H9 (cell line): Measurements from ENCODE around the gene DQX1. TPM values are rescaled to one million over a fixed set of nuclear protein-coding genes. Genes with fewer than 3 reads are reported as not detected.
A peak's percentile ranks its signal among the peaks of the same experiment; 100 is the strongest.

ENCODE experiments used
- DNase-seq: peaks from one replicate; pipeline ENCODE4 v3.0.0-alpha.2; 2017
- H2AFZ ChIP-seq: one replicate; pipeline ENCODE4 v1.6.1; 2013; ENCODE audit warnings: mild to moderate bottlenecking, low read length, control low read depth, moderate library complexity
- H2AK5ac ChIP-seq: 2 replicates; pipeline ENCODE4 v1.6.1; 2013; ENCODE audit warnings: low read length, control low read depth, mixed read lengths; ENCODE audit not compliant: insufficient read length
- H2BK120ac ChIP-seq: one replicate; pipeline ENCODE4 v1.6.1; 2013; ENCODE audit warnings: low read depth, mild to moderate bottlenecking, low read length, control low read depth, inconsistent platforms; ENCODE audit not compliant: poor library complexity, severe bottlenecking
- H2BK12ac ChIP-seq: 2 replicates; pipeline ENCODE4 v1.6.1; 2013; ENCODE audit warnings: low read length, control low read depth, mixed read lengths, low read depth; ENCODE audit not compliant: insufficient read length
- H2BK15ac ChIP-seq: 2 replicates; pipeline ENCODE4 v1.6.1; 2013; ENCODE audit warnings: low read depth, low read length, control low read depth
- H2BK20ac ChIP-seq: one replicate; pipeline ENCODE4 v1.6.1; 2013; ENCODE audit warnings: low read depth, mild to moderate bottlenecking, low read length, control low read depth, inconsistent platforms; ENCODE audit not compliant: poor library complexity, severe bottlenecking
- H2BK5ac ChIP-seq: 2 replicates; pipeline ENCODE4 v1.6.1; 2013; ENCODE audit warnings: low read length, control low read depth, mixed read lengths; ENCODE audit not compliant: insufficient read length
- H3K14ac ChIP-seq: 2 replicates; pipeline ENCODE4 v1.6.1; 2013; ENCODE audit warnings: low read length, control low read depth; ENCODE audit not compliant: insufficient read depth
- H3K18ac ChIP-seq: 2 replicates; pipeline ENCODE4 v1.6.1; 2013; ENCODE audit warnings: low read depth, mild to moderate bottlenecking, mixed read lengths, low read length, control low read depth; ENCODE audit not compliant: insufficient read length
- H3K23ac ChIP-seq: 2 replicates; pipeline ENCODE4 v1.6.1; 2013; ENCODE audit warnings: low read length, control low read depth, mixed read lengths, low read depth; ENCODE audit not compliant: insufficient read length
- H3K23me2 ChIP-seq: 2 replicates; pipeline ENCODE4 v1.6.1; 2013; ENCODE audit warnings: low read depth, mild to moderate bottlenecking, mixed read lengths, low read length, control low read depth; ENCODE audit not compliant: insufficient read length, poor library complexity, severe bottlenecking
- H3K27ac ChIP-seq: 2 replicates; pipeline ENCODE4 v1.5.1; 2013; ENCODE audit warnings: low read length, control low read depth, mixed read lengths, low read depth; ENCODE audit not compliant: insufficient read length
- H3K27me3 ChIP-seq: 2 replicates; pipeline ENCODE4 v1.6.1; 2013; ENCODE audit warnings: low read length, control low read depth, inconsistent platforms; ENCODE audit not compliant: insufficient read depth
- H3K4ac ChIP-seq: 2 replicates; pipeline ENCODE4 v1.6.1; 2013; ENCODE audit warnings: low read depth, mild to moderate bottlenecking, control low read depth, inconsistent platforms, low read length, moderate library complexity
- H3K4me1 ChIP-seq: 2 replicates; pipeline ENCODE4 v1.6.1; 2013; ENCODE audit warnings: low read length, control low read depth, inconsistent platforms; ENCODE audit not compliant: insufficient read depth
- H3K4me2 ChIP-seq: 2 replicates; pipeline ENCODE4 v1.6.1; 2013; ENCODE audit warnings: low read length, control low read depth, mixed read lengths; ENCODE audit not compliant: insufficient read length, insufficient read depth
- H3K56ac ChIP-seq: 2 replicates; pipeline ENCODE4 v1.6.1; 2013; ENCODE audit warnings: low read depth, mild to moderate bottlenecking, mixed read lengths, low read length, control low read depth; ENCODE audit not compliant: insufficient read length
- H3K79me1 ChIP-seq: 2 replicates; pipeline ENCODE4 v1.6.1; 2013; ENCODE audit warnings: low read depth, mild to moderate bottlenecking, moderate library complexity, low read length, control low read depth, inconsistent platforms; ENCODE audit not compliant: insufficient read depth, poor library complexity, severe bottlenecking
- H3K79me2 ChIP-seq: 2 replicates; pipeline ENCODE4 v1.6.1; 2013; ENCODE audit warnings: low read length, control low read depth, inconsistent platforms; ENCODE audit not compliant: insufficient read depth
- H3K9ac ChIP-seq: 2 replicates; pipeline ENCODE4 v1.6.1; 2013; ENCODE audit warnings: low read length, control low read depth, mixed read lengths; ENCODE audit not compliant: insufficient read length; ENCODE audit errors: extremely low read depth
- H3K9me3 ChIP-seq: one replicate; pipeline ENCODE4 v1.6.1; 2013; ENCODE audit warnings: low read depth, low read length, inconsistent platforms; ENCODE audit not compliant: control insufficient read depth
- H3T11ph ChIP-seq: one replicate; pipeline ENCODE4 v1.6.1; 2013; ENCODE audit warnings: mild to moderate bottlenecking, low read length, control low read depth, inconsistent platforms
- H4K20me1 ChIP-seq: one replicate; pipeline ENCODE4 v1.6.1; 2013; ENCODE audit not compliant: control insufficient read depth, insufficient read length, insufficient read depth
- H4K5ac ChIP-seq: 2 replicates; pipeline ENCODE4 v1.6.1; 2013; ENCODE audit warnings: low read depth, mild to moderate bottlenecking, mixed read lengths, low read length, control low read depth; ENCODE audit not compliant: insufficient read length
- H4K8ac ChIP-seq: replicated peaks from 2 replicates; pipeline ENCODE4 v1.6.1; 2013; ENCODE audit warnings: low read length, control low read depth, mixed read lengths, low read depth; ENCODE audit not compliant: insufficient read length
- H4K91ac ChIP-seq: 2 replicates; pipeline ENCODE4 v1.6.1; 2013; ENCODE audit warnings: low read depth, mild to moderate bottlenecking, moderate library complexity, mixed read lengths, low read length, control low read depth; ENCODE audit not compliant: insufficient read length
- H3K27ac Mint-ChIP-seq, 3 experiments: 2 replicates in 2 of 3; 3 replicates in 1 of 3; pipeline ENCODE4 v1.8.0; 2020 to 2021; ENCODE audit warnings: mixed read lengths in 3 of 3, mild to moderate bottlenecking in 1 of 3, moderate library complexity in 1 of 3
- H3K27me3 Mint-ChIP-seq: 2 replicates; pipeline ENCODE4 v1.8.0; 2021; ENCODE audit warnings: low read depth, mild to moderate bottlenecking, moderate library complexity, mixed read lengths
- H3K36me3 Mint-ChIP-seq, 3 experiments: 2 replicates in 2 of 3; 3 replicates in 1 of 3; pipeline ENCODE4 v1.8.0; 2020 to 2021; ENCODE audit warnings: low read depth in 3 of 3, mixed read lengths in 3 of 3; ENCODE audit not compliant: insufficient read depth in 1 of 3
- H3K4me1 Mint-ChIP-seq, 2 experiments: 2 replicates each; pipeline ENCODE4 v1.8.0; 2020; ENCODE audit warnings: mixed read lengths in 2 of 2
- H3K4me3 Mint-ChIP-seq, 2 experiments: 2 replicates in 1 of 2; 3 replicates in 1 of 2; pipeline ENCODE4 v1.8.0; 2020 to 2021; ENCODE audit warnings: mild to moderate bottlenecking in 2 of 2, mixed read lengths in 2 of 2, moderate library complexity in 1 of 2
- H3K9me3 Mint-ChIP-seq, 2 experiments: 2 replicates in 1 of 2; 3 replicates in 1 of 2; pipeline ENCODE4 v1.8.0; 2020; ENCODE audit warnings: mild to moderate bottlenecking in 2 of 2, mixed read lengths in 2 of 2, moderate library complexity in 1 of 2
- CTCF ChIP-seq: fragments of 200-600 bp; sonication (generic); conservative IDR thresholded peaks from 3 replicates; pipeline ENCODE4 v1.8.0; 2021; ENCODE audit warnings: antibody characterized with exemption, mild to moderate bottlenecking
- WGBS: extraction: QIAGEN DNeasy Blood & Tissue Kit; methylation state at CpG from one replicate; pipeline ENCODE4 v1.1.7; 2013; ENCODE audit warnings: missing lambda C conversion rate, low lambda C conversion rate, mixed read lengths; ENCODE audit not compliant: insufficient read length; ENCODE audit errors: extremely low coverage; 5-methylcytosine and 5-hydroxymethylcytosine counted together
- total RNA-seq: library from RNA; stranded (reverse); gene quantifications from 2 replicates; pipeline ENCODE4 v1.2.1, GENCODE V29; 2021

Gene DQX1
- total RNA-seq, 1 experiment from 2014 or later: 0.98 TPM

GRCh38 chr2:74556159-74556558 lies 30.1 kb upstream of the DQX1 start:
- Histone ChIP-seq H2AK5ac (no peak overlapping the region), H3K79me1 (no peaks in the 10 kb centered on the region), H2BK15ac (no peak overlapping the region), H3K23me2 (peaks cover 20% of the 10 kb centered on the region), H3K56ac (no peak overlapping the region), H4K8ac (no peak overlapping the region), H3K4me1 (0 out of 2 replicates have a peak, but pooled peaks cover 5% of the 10 kb centered on the region), H2BK20ac (no peak overlapping the region), H3K9ac (no peak overlapping the region), H2BK5ac (no peak overlapping the region), H2BK120ac (no peak overlapping the region), H3K14ac (no peak overlapping the region), H4K20me1 (no peaks in the 10 kb centered on the region), H3K4me2 (no peak overlapping the region), H2AFZ (no peak overlapping the region), H3T11ph (no peak overlapping the region), H3K27me3 (no peaks in the 10 kb centered on the region; the same call in 1 of the 2 replicates), H4K91ac (no peak overlapping the region), H2BK12ac (no peak overlapping the region), H3K79me2 (no peaks in the 10 kb centered on the region), H3K23ac (no peak overlapping the region), H3K27ac (no peak overlapping the region), H4K5ac (no peak overlapping the region), H3K18ac (no peak overlapping the region), H3K4ac (no peak overlapping the region), H3K9me3 (no peaks in the 10 kb centered on the region)
- H3K4me1 Mint-ChIP-seq: peaks cover 24 to 30% of the 10 kb centered on the region in 2 experiments
- H3K36me3 Mint-ChIP-seq: peaks cover 0 to 23% (median 15%) of the 10 kb centered on the region in 3 experiments; a peak in 6 of 7 replicates
- H3K27me3 Mint-ChIP-seq: peaks cover 48% of the 10 kb centered on the region
- H3K4me3 Mint-ChIP-seq: peak overlapping the region; percentile 92 to 93; a peak in 4 of 5 replicates
- no CpG with 5 or more reads among the region's 14 CpGs for WGBS
- no peak overlapping the region; a peak in 1 of 7 replicates for H3K27ac Mint-ChIP-seq
- TF ChIP-seq CTCF: no peak
- no peaks in the 10 kb centered on the region for H3K9me3 Mint-ChIP-seq
- no peak for DNase-seq
